Erythroblast (primary cell): ENCODE data around the gene USP48.

Experiments used
- DNase-seq, 2 experiments: peaks; one replicate each; lab custom pipeline; 2025; lab: John Stamatoyannopoulos, UW
- GATA1 ChIP-seq: IDR thresholded peaks from 2 replicates; pipeline ENCODE4 v1.6.1; 2011; ENCODE audit warnings: low read depth, mild to moderate bottlenecking, control low read depth, low read length, moderate library complexity
- POLR2A ChIP-seq: IDR thresholded peaks from 2 replicates; pipeline ENCODE4 v1.6.1; 2011; ENCODE audit warnings: mild to moderate bottlenecking, low read length

USP48 gene

DNA sequence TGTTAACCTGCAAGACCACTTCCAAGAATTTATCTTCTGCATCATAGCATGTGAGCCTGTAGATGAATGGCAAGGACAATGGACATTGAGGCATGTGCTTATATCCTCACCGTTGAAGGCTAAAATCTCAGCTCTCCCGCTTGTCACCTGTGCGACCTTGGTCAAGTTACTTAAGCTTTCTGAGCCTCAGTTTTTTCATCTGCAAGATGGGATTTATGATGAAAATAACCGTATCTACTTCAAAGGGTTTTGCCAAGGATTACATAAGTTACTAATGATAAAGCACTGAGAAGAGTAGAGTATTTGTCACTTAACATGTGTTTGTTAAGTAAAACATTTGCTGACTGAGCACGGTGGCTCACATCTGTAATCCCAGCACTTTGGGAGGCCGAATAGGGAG, 128.7 kb downstream of the USP48 start:
- DNase-seq = no peak
- no peak for TF ChIP-seq POLR2A

GRCh38 chr1:21653744-21654100, 129.2 kb downstream of the USP48 start:
- TF ChIP-seq POLR2A = no peak
- TF ChIP-seq GATA1 = no peak
- no peak for DNase-seq

DNA sequence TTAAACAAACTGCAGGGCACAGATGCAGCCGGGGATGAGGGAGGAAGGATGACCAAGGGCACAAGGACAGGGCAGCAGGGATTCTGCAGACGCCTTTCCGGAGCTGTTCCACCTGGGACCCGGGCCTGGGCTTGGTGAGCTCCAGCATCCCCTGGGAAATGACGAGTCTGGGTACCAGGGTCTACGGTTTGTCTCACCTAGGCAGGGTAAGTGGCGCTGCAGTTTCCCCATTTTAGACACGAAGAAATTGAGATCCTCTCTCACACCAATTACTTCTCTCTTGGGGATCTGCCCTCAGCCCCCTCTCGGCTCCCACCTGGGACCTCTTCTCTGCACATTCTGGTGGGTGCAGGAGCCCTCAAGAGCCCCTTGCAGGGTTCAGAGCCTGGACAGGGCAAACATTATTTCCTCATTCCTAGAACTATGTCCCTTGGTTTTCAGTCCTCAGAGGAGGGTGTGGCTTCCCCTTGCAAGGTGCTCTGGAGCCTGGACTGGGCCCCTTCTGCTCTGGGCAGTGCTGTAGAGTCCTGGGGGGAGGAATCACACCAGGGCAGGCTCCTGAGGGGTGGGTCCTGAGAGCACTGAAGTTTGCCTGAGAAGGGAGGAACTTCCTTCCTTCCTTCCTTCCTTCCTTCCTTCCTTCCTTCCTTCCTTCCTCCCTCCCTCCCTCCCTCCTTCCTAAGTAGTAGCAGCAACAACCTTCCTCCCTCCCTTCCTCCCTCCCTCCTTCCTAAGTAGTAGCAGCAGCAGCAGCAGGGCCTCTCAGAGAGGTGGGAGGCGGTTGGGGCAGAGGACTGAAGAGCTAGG, 129.8 kb downstream of the USP48 start:
- TF ChIP-seq POLR2A = no peak
- no peak for TF ChIP-seq GATA1
- no peak for DNase-seq

DNA sequence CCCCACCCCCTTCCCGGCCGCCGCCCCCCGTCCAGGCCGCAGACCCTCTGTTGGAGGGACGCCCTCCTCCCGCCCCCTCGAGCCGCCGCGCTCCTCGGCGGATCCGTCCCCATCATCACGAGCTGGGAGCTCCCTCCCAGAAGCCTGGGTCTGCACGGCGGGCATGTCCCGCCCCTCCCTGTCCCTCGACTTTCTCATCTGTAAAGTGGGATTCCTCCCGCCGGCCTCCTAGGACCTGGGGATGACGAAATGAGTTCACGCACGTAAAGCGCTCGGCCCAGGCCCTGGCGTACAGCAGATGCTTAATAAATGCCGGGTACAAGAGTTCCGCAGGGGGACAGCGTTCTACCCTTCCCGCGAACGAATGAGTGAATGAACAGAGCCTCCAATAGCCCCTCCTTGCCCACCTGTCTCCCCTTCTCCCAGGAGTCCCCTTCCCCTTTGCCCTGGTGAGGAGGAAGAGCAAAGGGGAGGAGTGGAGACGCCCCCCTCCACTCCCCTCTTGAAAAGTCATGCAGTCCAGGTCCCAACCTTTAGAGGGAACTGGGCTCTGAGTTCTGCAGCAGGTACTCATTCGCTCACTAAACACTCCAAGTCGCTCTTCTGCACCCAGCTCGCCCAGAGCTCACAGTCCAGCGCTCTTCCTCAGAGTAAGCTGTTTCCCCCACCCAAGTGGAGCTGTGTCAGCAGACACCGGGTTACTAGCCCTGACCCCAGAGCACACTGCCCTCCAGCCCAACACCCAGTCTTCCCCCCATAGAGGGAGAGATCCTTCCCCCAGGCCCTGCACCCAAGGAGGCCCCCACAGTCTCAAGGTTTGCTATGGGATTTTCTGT, 130.6 kb downstream of the USP48 start:
- peak in 1 of 2 experiments; percentile 50 for DNase-seq
- TF ChIP-seq POLR2A (no peak), GATA1 (no peak)

- DNase-seq = peak in 1 of 2 experiments; percentile 88
- TF ChIP-seq POLR2A = no peak
Measured at GRCh38 chr1:21651214-21652042, 131.5 kb downstream of the USP48 start.

GRCh38 chr1:21650400-21650799, 132.5 kb downstream of the USP48 start:
- DNase-seq = no peak
- TF ChIP-seq GATA1 (no peak), POLR2A (no peak)

DNA sequence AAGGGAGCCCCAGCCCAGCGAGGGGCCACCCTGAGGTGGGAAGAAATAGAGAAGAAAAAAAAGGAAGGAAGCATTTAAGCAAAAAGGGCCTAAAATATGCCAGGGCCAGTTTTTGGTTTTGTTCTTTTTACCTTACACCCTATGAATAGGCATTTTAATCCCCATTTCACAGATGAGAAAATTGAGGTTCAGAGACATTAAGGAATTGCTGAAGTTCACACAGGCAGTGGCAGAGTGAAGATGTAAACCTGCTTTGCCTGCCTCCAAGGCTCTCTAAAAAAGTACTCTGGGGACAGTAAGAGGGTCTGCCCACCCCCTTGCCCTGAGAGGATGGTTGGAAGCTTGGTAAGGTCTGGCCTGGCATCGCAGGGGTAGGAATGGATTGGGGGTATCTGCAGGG, 133.6 kb downstream of the USP48 start:
- DNase-seq = no peak
- TF ChIP-seq GATA1 (no peak), POLR2A (no peak)

DNA sequence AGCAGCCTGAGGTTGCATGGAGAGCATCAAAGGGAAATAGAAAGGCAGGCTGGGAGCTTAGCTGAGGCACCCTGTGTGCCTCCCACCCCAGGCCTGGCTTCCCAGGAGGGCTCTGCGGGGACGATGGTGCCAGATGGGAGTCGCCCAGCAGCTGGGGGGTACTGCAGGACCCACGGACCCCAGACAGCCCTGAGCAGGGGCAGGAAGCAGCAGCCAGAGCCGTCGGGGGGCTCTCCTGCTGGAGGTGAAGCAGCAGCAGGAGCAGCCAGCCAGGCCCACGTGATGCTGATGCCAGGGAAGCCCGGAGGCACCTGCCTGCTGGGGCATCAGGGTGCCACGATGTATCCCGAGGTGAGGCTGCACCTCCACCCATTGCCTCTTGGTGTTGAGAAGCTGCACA, 134.2 kb downstream of the USP48 start:
- no peak for TF ChIP-seq GATA1
- TF ChIP-seq POLR2A = no peak
- DNase-seq = no peak

DNA sequence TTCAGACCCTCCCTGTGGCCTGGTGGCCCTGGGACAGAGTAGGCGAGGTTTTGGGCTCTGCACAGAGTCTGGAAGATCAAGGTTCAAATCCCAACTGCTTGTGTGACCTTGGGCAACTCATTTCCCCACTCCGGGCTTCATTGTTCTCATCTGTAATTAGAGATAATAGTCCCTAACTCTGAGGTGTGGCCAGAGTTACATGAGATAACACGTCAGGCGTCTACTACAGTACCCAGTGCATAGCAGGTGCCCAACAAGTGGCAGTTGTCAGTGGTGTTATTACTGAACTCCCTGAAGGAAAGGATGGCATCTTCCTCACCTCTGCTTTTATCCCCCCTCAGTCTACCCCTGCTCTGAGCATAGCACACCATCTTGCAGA, 134.6 kb downstream of the USP48 start:
- DNase-seq = peak in 1 of 2 experiments; percentile 46
- no peak for TF ChIP-seq POLR2A
- TF ChIP-seq GATA1 = no peak

- TF ChIP-seq GATA1 = no peak
- TF ChIP-seq POLR2A = no peak
- peak; percentile 87 to 91 for DNase-seq
Measured at GRCh38 chr1:21647431-21648351, 135.3 kb downstream of the USP48 start.

DNA sequence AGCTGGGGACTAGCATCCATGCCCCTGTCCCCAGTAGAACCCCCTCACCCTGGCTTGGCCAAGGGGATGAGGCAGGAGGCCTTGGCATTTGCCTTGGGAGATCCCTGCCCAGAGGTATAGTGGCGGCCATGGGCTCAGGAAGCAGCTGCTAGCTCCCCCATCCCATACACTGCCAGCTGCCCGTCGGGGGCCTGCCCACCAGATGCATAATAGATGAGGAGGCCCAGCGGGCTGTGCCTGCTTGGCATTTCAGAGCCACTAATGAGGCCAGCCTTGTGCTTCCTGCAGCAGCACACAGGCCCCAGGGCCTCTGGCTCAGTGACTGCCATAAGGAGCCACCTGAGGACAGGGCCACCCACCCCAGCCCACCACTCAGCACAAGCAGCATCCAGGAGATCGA, 137.4 kb downstream of the USP48 start:
- no peak for DNase-seq
- no peak for TF ChIP-seq GATA1
- TF ChIP-seq POLR2A = no peak

DNA sequence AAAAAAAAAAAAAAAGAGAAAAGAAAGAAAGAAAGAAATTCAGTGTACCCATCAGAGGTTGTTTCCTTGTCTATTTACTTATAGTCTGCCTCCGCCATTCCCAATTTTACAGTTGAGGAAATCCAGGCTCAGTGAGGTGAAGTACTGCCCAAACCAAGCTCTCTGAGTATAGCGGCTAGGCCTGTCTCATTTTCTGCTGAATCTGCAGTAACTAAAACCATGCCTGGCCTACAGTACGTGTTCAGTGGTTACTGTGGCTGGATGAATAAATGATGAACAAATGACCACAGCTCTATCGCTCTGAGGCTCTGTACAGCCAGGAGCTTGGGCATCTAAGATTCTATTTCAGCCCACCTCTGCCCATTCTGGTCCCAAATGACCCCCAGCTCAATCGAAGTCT, 138.0 kb downstream of the USP48 start:
- DNase-seq = no peak
- TF ChIP-seq GATA1 (no peak), POLR2A (no peak)

GRCh38 chr1:21644348-21644747, 138.6 kb downstream of the USP48 start:
- TF ChIP-seq POLR2A = no peak
- no peak for TF ChIP-seq GATA1
- no peak for DNase-seq

GRCh38 chr1:21643624-21644023, 139.3 kb downstream of the USP48 start:
- TF ChIP-seq GATA1 (no peak), POLR2A (no peak)
- DNase-seq = no peak
